Measurements from ENCODE around the gene ZNF689. TPM values are rescaled to one million over a fixed set of nuclear protein-coding genes. Genes with fewer than 3 reads are reported as not detected.

ZNF689 gene
- total and polyA plus RNA-seq, 2 of the 13 experiments (the other 11 are each of a cell fraction or from before 2014, with no cell fraction given) = 9.7 to 19.5 TPM

DNA sequence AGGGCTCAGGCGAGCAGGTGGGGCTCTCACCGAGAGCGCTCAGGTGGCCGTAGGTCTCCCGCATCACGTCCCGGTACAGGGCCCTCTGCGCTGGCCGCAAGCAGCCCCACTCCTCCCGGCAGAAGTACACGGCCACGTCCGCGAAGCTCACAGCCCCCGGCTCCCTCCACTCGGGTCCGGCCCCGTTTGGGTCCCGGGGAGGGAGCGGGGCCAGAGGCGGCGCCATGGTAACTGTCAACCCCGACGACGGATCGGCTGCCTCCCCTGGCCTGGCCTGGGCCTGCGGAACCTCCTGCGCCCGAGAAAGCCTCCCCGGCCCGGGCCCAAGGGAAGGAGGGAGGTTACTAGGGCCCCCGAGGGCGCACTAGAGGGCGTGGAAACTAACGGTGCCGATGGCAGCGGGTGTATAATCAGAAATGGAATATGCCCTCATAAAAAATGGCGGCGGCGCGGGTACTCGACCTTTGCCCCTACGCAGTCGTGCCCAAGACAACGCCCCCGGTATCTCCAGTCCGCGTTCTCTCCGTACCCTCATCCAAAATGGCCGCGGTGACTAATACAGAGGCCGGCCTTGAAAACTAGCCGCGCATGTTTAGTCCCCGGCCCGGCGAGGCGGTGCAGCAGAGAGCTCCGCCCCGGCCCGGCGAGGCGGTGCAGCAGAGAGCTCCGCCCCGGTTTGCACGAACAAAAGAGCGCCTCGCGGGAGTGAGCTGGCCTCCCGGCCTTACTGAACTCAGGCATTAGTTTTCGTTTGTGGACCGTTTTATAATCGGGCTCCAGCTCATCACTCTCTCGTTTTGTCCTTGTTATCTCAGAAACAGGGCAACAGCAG is 52.0 kb downstream of the ZNF689 start, which contains the start of gene ZNF764 (continued):
- TF ChIP-seq HMGXB4 (CRISPR knock-in tag; IDR thresholded peaks at IDR 0.05; ENCODE audit: borderline replicate concordance in 1 of 2, low read depth in 1 of 2) = peak; percentile 19 to 98
- TF ChIP-seq RFXAP (CRISPR knock-in tag; IDR thresholded peaks at IDR 0.05; ENCODE audit: borderline replicate concordance) = 0 out of 2 replicates have a peak, but pooled peaks have one; percentile 73
- TF ChIP-seq YEATS2 (CRISPR knock-in tag; IDR thresholded peaks at IDR 0.05; ENCODE audit: borderline replicate concordance) = peak; percentile 85; the same call in 1 of the 2 replicates
- TF ChIP-seq KDM2A (CRISPR knock-in tag; IDR thresholded peaks at IDR 0.05; ENCODE audit: borderline replicate concordance, low read depth) = peak; percentile 86
- no peak for TF ChIP-seq MAFF (IDR thresholded peaks at IDR 0.05; ENCODE audit: low read depth, low read length)
- TF ChIP-seq, protein P1, sequence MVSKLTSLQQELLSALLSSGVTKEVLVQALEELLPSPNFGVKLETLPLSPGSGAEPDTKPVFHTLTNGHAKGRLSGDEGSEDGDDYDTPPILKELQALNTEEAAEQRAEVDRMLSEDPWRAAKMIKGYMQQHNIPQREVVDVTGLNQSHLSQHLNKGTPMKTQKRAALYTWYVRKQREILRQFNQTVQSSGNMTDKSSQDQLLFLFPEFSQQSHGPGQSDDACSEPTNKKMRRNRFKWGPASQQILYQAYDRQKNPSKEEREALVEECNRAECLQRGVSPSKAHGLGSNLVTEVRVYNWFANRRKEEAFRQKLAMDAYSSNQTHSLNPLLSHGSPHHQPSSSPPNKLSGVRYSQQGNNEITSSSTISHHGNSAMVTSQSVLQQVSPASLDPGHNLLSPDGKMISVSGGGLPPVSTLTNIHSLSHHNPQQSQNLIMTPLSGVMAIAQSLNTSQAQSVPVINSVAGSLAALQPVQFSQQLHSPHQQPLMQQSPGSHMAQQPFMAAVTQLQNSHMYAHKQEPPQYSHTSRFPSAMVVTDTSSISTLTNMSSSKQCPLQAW (CRISPR knock-in tag; IDR thresholded peaks at IDR 0.05) = peak; percentile 93
- peak; percentile 89 for TF ChIP-seq ELF1 (CRISPR knock-in tag; IDR thresholded peaks at IDR 0.05)
- TF ChIP-seq ZNF44 (CRISPR knock-in tag; IDR thresholded peaks at IDR 0.05) = peak; percentile 59; the same call in 1 of the 2 replicates
- no peak for TF ChIP-seq ZNF513 (CRISPR knock-in tag; conservative IDR thresholded peaks at IDR 0.05)
- 0 out of 2 replicates have a peak, but pooled peaks have one; percentile 86 for TF ChIP-seq NFIB (CRISPR knock-in tag; IDR thresholded peaks at IDR 0.05; ENCODE audit: borderline replicate concordance)
- TF ChIP-seq SIN3B (IDR thresholded peaks at IDR 0.05; ENCODE audit: low read length) = no peak
- TF ChIP-seq, protein P2, sequence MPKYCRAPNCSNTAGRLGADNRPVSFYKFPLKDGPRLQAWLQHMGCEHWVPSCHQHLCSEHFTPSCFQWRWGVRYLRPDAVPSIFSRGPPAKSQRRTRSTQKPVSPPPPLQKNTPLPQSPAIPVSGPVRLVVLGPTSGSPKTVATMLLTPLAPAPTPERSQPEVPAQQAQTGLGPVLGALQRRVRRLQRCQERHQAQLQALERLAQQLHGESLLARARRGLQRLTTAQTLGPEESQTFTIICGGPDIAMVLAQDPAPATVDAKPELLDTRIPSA (CRISPR knock-in tag; IDR thresholded peaks at IDR 0.05; ENCODE audit: borderline replicate concordance) = peak; percentile 71
- TF ChIP-seq PCBP1 (IDR thresholded peaks at IDR 0.05; ENCODE audit: borderline replicate concordance, low read depth, low read length) = peak; percentile 25; the same call in 1 of the 2 replicates
- no peak; the same call in 1 of the 2 replicates for TF ChIP-seq JUND (CRISPR knock-in tag; IDR thresholded peaks at IDR 0.05)
- TF ChIP-seq ZNF83 (CRISPR knock-in tag; IDR thresholded peaks at IDR 0.05; ENCODE audit: borderline replicate concordance) = peak; percentile 71; the same call in 1 of the 2 replicates
- 0 out of 2 replicates have a peak, but pooled peaks have one; percentile 28 for TF ChIP-seq ZNF136 (CRISPR knock-in tag; IDR thresholded peaks at IDR 0.05; ENCODE audit: low read depth)
- peak; percentile 72 for TF ChIP-seq MAX (IDR thresholded peaks at IDR 0.05)
- TF ChIP-seq EP300 (IDR thresholded peaks at IDR 0.05; ENCODE audit: low read depth in 2 of 2, low read length in 2 of 2) = peak in 1 of 2 experiments; percentile 38; a peak in 2 of 4 replicates
- no peak for TF ChIP-seq EP300 (CRISPR knock-in tag; IDR thresholded peaks at IDR 0.05; ENCODE audit: borderline replicate concordance)
- TF ChIP-seq ZSCAN22 (CRISPR knock-in tag; IDR thresholded peaks at IDR 0.05) = peak; percentile 72; the same call in 1 of the 2 replicates
- TF ChIP-seq, protein P3, sequence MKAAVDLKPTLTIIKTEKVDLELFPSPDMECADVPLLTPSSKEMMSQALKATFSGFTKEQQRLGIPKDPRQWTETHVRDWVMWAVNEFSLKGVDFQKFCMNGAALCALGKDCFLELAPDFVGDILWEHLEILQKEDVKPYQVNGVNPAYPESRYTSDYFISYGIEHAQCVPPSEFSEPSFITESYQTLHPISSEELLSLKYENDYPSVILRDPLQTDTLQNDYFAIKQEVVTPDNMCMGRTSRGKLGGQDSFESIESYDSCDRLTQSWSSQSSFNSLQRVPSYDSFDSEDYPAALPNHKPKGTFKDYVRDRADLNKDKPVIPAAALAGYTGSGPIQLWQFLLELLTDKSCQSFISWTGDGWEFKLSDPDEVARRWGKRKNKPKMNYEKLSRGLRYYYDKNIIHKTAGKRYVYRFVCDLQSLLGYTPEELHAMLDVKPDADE (CRISPR knock-in tag; IDR thresholded peaks at IDR 0.05) = no peak

Data from HepG2 (cell line).